ENCODE measurements around the gene FHL3. TPM values are rescaled to one million over a fixed set of nuclear protein-coding genes. Genes with fewer than 3 reads are reported as not detected.

The FHL3 gene
- total and polyA plus RNA-seq, 9 of the 15 experiments (the other 6 are each of a cell fraction or from before 2014, with no cell fraction given) = 6.1 to 144 (median 34.1) TPM

DNA sequence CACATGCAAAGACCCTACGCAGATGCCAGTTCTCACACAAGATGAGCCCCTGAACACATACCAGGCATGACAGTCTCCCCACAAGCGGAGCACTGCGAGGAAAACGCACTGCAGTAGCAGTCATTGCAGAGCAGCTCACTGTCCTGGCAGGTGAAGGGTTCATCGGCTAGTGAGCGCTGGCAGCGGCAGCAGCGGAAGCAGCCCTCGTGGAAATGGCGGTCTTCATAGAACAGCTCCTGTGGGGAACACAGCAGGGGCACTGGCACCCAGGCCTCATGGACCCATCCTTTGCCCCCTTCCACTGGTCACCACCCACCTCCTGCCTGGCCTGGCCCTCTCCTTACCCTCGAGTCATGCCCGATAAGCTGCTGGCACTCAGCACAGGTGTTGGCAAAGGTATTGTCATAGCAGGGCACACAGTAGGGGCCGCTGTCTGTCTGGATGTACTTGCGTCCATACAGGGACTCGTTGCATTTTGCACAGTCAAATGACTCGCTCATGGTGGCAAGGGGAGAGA lies 6.3 kb downstream of the FHL3 start:
- peak overlapping the region; percentile 65 for H3K4me3 ChIP-seq
- FAIRE-seq (no peak), DNase-seq (ENCODE audit: extremely low read depth in 1 of 4, low spot score in 3 of 4) (no peak), ATAC-seq (no peak; the same call in 2 of the 3 replicates)
- peak overlapping the region; percentile 96 for H3K27ac ChIP-seq (ENCODE audit: extremely low read depth, low read depth, low read length)
- H3K36me3 ChIP-seq (ENCODE audit: control insufficient read depth, insufficient read depth, low read length) = peaks cover 82% of the 10 kb centered on the region
- H3K9me3 ChIP-seq (replicated peaks; ENCODE audit: control insufficient read depth, insufficient read depth, low read depth, low read length) = no peaks in the 10 kb centered on the region
- POLR2A ChIA-PET = interaction anchor here (0.6 to 5.9 kb wide), 3 partner anchors 13 to 436 kb away, joined by 3 to 66 read pairs (median 4); partner anchors contain the start of gene UTP11
- H2AFZ ChIP-seq (ENCODE audit: low read depth, low read length) = peak overlapping the region; percentile 43; the same call in 1 of the 2 replicates
- H3K9ac ChIP-seq (ENCODE audit: insufficient read depth in 1 of 2, low read depth in 2 of 2, low read length in 2 of 2) = peak overlapping the region; percentile 82 to 90
- no peaks in the 10 kb centered on the region for H3K27me3 ChIP-seq (ENCODE audit: control insufficient read depth in 2 of 2, insufficient read depth in 2 of 2, low read length in 2 of 2)
- peaks cover 2% of the 10 kb centered on the region for H3K9me1 ChIP-seq (ENCODE audit: control insufficient read depth, insufficient read depth, low read length)
- CTCF ChIA-PET (ENCODE audit: low intra/inter-chr PET ratio) = no interaction called here
- in situ Hi-C loops (cut with MboI) = no loop called here
- peak overlapping the region; percentile 80 for H3K4me2 ChIP-seq (ENCODE audit: insufficient read depth, low read length)
- intact Hi-C loops (cut with micrococcal nuclease) = no loop called here
- 66% methylated on average over 16 of the region's 16 CpGs for WGBS (ENCODE audit: insufficient coverage, low coverage, missing lambda C conversion rate)
- H3K4me1 ChIP-seq (replicated peaks in 1 of 2; ENCODE audit: control insufficient read depth in 2 of 2, insufficient read depth in 2 of 2, low read length in 2 of 2) = peaks cover 51 to 73% of the 10 kb centered on the region in 2 experiments
- H3K79me2 ChIP-seq (ENCODE audit: control insufficient read depth, insufficient read depth, low read length) = peaks cover 68% of the 10 kb centered on the region
- no TSS peak for BruUV-seq (replicated peaks)
- H4K20me1 ChIP-seq (replicated peaks; ENCODE audit: control insufficient read depth, insufficient read depth, low read length) = 0 out of 2 replicates have a peak, but pooled peaks cover 7% of the 10 kb centered on the region
- TF ChIP-seq ID3 (CRISPR knock-in tag; IDR thresholded peaks at IDR 0.05) (no peak), ID3 (tag; IDR thresholded peaks at IDR 0.05) (peak; percentile 89), ZNF263 (CRISPR knock-in tag; IDR thresholded peaks at IDR 0.05; ENCODE audit: borderline replicate concordance) (no peak), RAD21 (CRISPR knock-in tag; conservative IDR thresholded peaks at IDR 0.05 in 1 of 2, IDR thresholded peaks at IDR 0.05 in 1 of 2) (peak in 1 of 2 experiments; percentile 16; a peak in 1 of 4 replicates), PATZ1 (CRISPR knock-in tag; IDR thresholded peaks at IDR 0.05; ENCODE audit: borderline replicate concordance) (peak; percentile 21; the same call in 1 of the 2 replicates), POLR2G (IDR thresholded peaks at IDR 0.05; ENCODE audit: low read depth, low read length) (peak; percentile 54), RFX5 (IDR thresholded peaks at IDR 0.05; ENCODE audit: low read depth, low read length) (no peak), NR2C2 (CRISPR knock-in tag; IDR thresholded peaks at IDR 0.05) (0 out of 2 replicates have a peak, but pooled peaks have one; percentile 19), NR2C2 (tag; IDR thresholded peaks at IDR 0.05) (no peak), RBFOX2 (IDR thresholded peaks at IDR 0.05; ENCODE audit: low read depth, low read length) (peak; percentile 39; the same call in 1 of the 2 replicates), ZNF143 (CRISPR knock-in tag; IDR thresholded peaks at IDR 0.05) (0 out of 2 replicates have a peak, but pooled peaks have one; percentile 49), NFE2L1 (tag; IDR thresholded peaks at IDR 0.05; ENCODE audit: borderline replicate concordance, low read depth) (no peak), MAX (CRISPR knock-in tag; IDR thresholded peaks at IDR 0.05) (peak; percentile 58; the same call in 1 of the 2 replicates), GTF2E2 (tag; IDR thresholded peaks at IDR 0.05) (no peak), PML (IDR thresholded peaks at IDR 0.05; ENCODE audit: low read length) (0 out of 2 replicates have a peak, but pooled peaks have one; percentile 1), PTTG1 (tag; IDR thresholded peaks at IDR 0.05; ENCODE audit: low read depth) (peak; percentile 55; the same call in 1 of the 2 replicates), ATF3 (IDR thresholded peaks at IDR 0.05) (no peak), ATF3 (CRISPR knock-in tag; conservative IDR thresholded peaks at IDR 0.05) (no peak), SRSF7 (optimal IDR thresholded peaks at IDR 0.05; ENCODE audit: low read depth, low read length) (no peak)
